SK-N-SH (cell line): ENCODE measurements around the gene RMC1. TPM values are rescaled to one million over a fixed set of nuclear protein-coding genes. Genes with fewer than 3 reads are reported as not detected.

Experiments
- CTCF ChIA-PET: fragments of 300-600, 350-600 bp; formaldehyde crosslinking; extraction: SDS; loops from one replicate; lab custom pipeline; 2021; lab: Yijun Ruan, JAX
- POLR2A ChIA-PET: fragments of 350-600 bp; sonication (Branson Sonifier 250); formaldehyde crosslinking; extraction: SDS; loops from one replicate; lab custom pipeline; 2020; ENCODE audit warnings: antibody characterized with exemption, inconsistent platforms; lab: Yijun Ruan, JAX
- DNase-seq: peaks from one replicate; pipeline ENCODE4 v3.0.0; 2012
- H2AFZ ChIP-seq: fragments of 200-600 bp; sonication (generic); 2 replicates; pipeline ENCODE4 v1.8.1; 2016; ENCODE audit warnings: antibody characterized with exemption, mild to moderate bottlenecking, low read depth
- H3F3A ChIP-seq: fragments of 200-600 bp; sonication (generic); replicated peaks from 2 replicates; pipeline ENCODE3; 2016; ENCODE audit warnings: antibody characterized with exemption, mild to moderate bottlenecking; ENCODE audit not compliant: insufficient read depth
- H3K27ac ChIP-seq, 2 experiments: fragments of 200-500 bp in 1 of 2; fragments of 200-600 bp in 1 of 2; sonication (Bioruptor generic) in 1 of 2; sonication (generic), shearing (Covaris generic) in 1 of 2; 2 replicates each; pipeline versions ENCODE4 v1.5.1 to v1.6.1; 2014 to 2016; ENCODE audit warnings: low read depth in 2 of 2, inconsistent platforms in 1 of 2, low read length in 1 of 2, mild to moderate bottlenecking in 1 of 2, mixed read lengths in 1 of 2
- H3K27me3 ChIP-seq: fragments of 200-600 bp; sonication (generic), shearing (Covaris generic); 2 replicates; pipeline ENCODE4 v1.6.1; 2016; ENCODE audit warnings: mixed run types; ENCODE audit not compliant: insufficient read depth
- H3K36me3 ChIP-seq, 2 experiments: fragments of 200-500 bp in 1 of 2; fragments of 200-600 bp in 1 of 2; sonication (Bioruptor generic) in 1 of 2; sonication (generic) in 1 of 2; replicated peaks in 1 of 2; 2 replicates each; pipeline versions ENCODE3 to v1.5.1; 2014 to 2016; ENCODE audit warnings: low read length in 1 of 2, mild to moderate bottlenecking in 1 of 2; ENCODE audit not compliant: insufficient read depth in 2 of 2, control insufficient read depth in 1 of 2
- H3K4me1 ChIP-seq, 2 experiments: fragments of 200-500 bp in 1 of 2; fragments of 200-600 bp in 1 of 2; sonication (Bioruptor generic) in 1 of 2; sonication (generic), shearing (Covaris generic) in 1 of 2; 2 replicates each; pipeline versions ENCODE4 v1.5.1 to v1.6.1; 2014 to 2016; ENCODE audit warnings: low read depth in 1 of 2, low read length in 1 of 2, mixed run types in 1 of 2; ENCODE audit not compliant: insufficient read depth in 2 of 2, control insufficient read depth in 1 of 2
- H3K4me2 ChIP-seq: fragments of 200-600 bp; sonication (generic), shearing (Covaris generic); 2 replicates; pipeline ENCODE4 v1.6.1; 2017; ENCODE audit warnings: mixed run types
- H3K4me3 ChIP-seq, 2 experiments: fragments of 200-500 bp in 1 of 2; fragments of 200-600 bp in 1 of 2; sonication (Bioruptor generic) in 1 of 2; sonication (generic), shearing (Covaris generic) in 1 of 2; 2 replicates each; pipeline versions ENCODE4 v1.5.1 to v1.8.1; 2014 to 2016; ENCODE audit warnings: low read depth in 2 of 2, inconsistent platforms in 1 of 2, low read length in 1 of 2, mild to moderate bottlenecking in 1 of 2, mixed read lengths in 1 of 2, moderate library complexity in 1 of 2
- H3K79me2 ChIP-seq: fragments of 200-600 bp; sonication (generic); 2 replicates; pipeline ENCODE4 v1.8.1; 2017; ENCODE audit warnings: mild to moderate bottlenecking; ENCODE audit not compliant: insufficient read depth
- H3K9ac ChIP-seq: fragments of 200-600 bp; sonication (generic); 2 replicates; pipeline ENCODE4 v1.6.1; 2017; ENCODE audit warnings: mixed run types
- H3K9me2 ChIP-seq: fragments of 200-600 bp; sonication (generic); 2 replicates; pipeline ENCODE4 v1.6.1; 2017; ENCODE audit warnings: mixed run types
- H3K9me3 ChIP-seq: fragments of 200-600 bp; sonication (generic); 2 replicates; pipeline ENCODE4 v1.6.1; 2017; ENCODE audit warnings: mixed run types, mild to moderate bottlenecking, moderate library complexity
- H4K20me1 ChIP-seq: fragments of 200-600 bp; sonication (generic); 2 replicates; pipeline ENCODE4 v1.6.1; 2017; ENCODE audit warnings: mild to moderate bottlenecking, mixed run types; ENCODE audit not compliant: insufficient read depth
- EP300 ChIP-seq, 2 experiments: IDR thresholded peaks; 2 replicates each; pipeline versions ENCODE4 v1.4.0 to v1.6.1; 2012; ENCODE audit warnings: borderline replicate concordance in 1 of 2, low read depth in 1 of 2, low read length in 1 of 2
- JUND ChIP-seq: IDR thresholded peaks from 2 replicates; pipeline ENCODE4 v1.4.0; 2012
- MXI1 ChIP-seq: IDR thresholded peaks from 2 replicates; pipeline ENCODE4 v1.6.1; 2012; ENCODE audit warnings: mild to moderate bottlenecking, low read depth, low read length, improper control_type of control experiment
- NFIC ChIP-seq: IDR thresholded peaks from 2 replicates; pipeline ENCODE4 v1.4.0; 2012; ENCODE audit warnings: borderline replicate concordance
- RAD21 ChIP-seq: IDR thresholded peaks from 2 replicates; pipeline ENCODE4 v1.6.1; 2012; ENCODE audit warnings: mild to moderate bottlenecking, low read length
- RCOR1 ChIP-seq: fragments of 150-350 bp; IDR thresholded peaks from 2 replicates; pipeline ENCODE4 v1.6.1; 2017; ENCODE audit warnings: antibody characterized with exemption, low read length
- REST ChIP-seq: IDR thresholded peaks from 2 replicates; pipeline ENCODE4 v1.6.1; 2012; ENCODE audit warnings: mild to moderate bottlenecking, low read depth, low read length, moderate library complexity
- USF2 ChIP-seq: fragments of 150-350 bp; IDR thresholded peaks from 2 replicates; pipeline ENCODE4 v1.6.1; 2017; ENCODE audit warnings: antibody characterized with exemption, low read length, low read depth, borderline replicate concordance
- YY1 ChIP-seq: IDR thresholded peaks from 2 replicates; pipeline ENCODE4 v1.4.0; 2012; ENCODE audit warnings: low read depth, mild to moderate bottlenecking
- WGBS: methylation state at CpG from one replicate; pipeline ENCODE4 v1.1.6; 2017; ENCODE audit warnings: low lambda C conversion rate; 5-methylcytosine and 5-hydroxymethylcytosine counted together
- polyA plus RNA-seq, 3 experiments: library from polyadenylated mRNA; depleted of rRNA; stranded (reverse); fragments of >200 nt; gene quantifications; 2 replicates each; pipeline ENCODE4 v1.2.3, GENCODE V29; 2012

RMC1 gene
- polyA plus RNA-seq, 1 of the 3 experiments (the other 2 are of a cell fraction), result 26.4 TPM

- no peak for TF ChIP-seq RCOR1
- no peak for TF ChIP-seq YY1
- no peak for TF ChIP-seq JUND
- TF ChIP-seq USF2, result no peak
- CTCF ChIA-PET, result interaction anchor here (0.9 to 2.2 kb wide), 3 partner anchors 13 to 221 kb away, joined by 3 to 17 read pairs (median 4); partner anchors contain the start of gene RMC1
- H3K27me3 ChIP-seq, result no peaks in the 10 kb centered on the region
- H3K9me3 ChIP-seq, result no peaks in the 10 kb centered on the region
- H3K4me3 ChIP-seq, result no peak overlapping the region
- H2AFZ ChIP-seq, result no peak overlapping the region
- no peak overlapping the region; a peak in 1 of 4 replicates for H3K27ac ChIP-seq
- no peak overlapping the region for H3K9ac ChIP-seq
- DNase-seq, result no peak
- WGBS, result 86% methylated on average over 8 of the region's 8 CpGs
- no peaks in the 10 kb centered on the region for H4K20me1 ChIP-seq
- peaks cover 16 to 35% of the 10 kb centered on the region in 2 experiments for H3K36me3 ChIP-seq
- H3K79me2 ChIP-seq, result no peaks in the 10 kb centered on the region
- peaks cover 24% of the 10 kb centered on the region for H3F3A ChIP-seq
- no peak overlapping the region for H3K4me2 ChIP-seq
- no peaks in the 10 kb centered on the region for H3K9me2 ChIP-seq
- POLR2A ChIA-PET, result no interaction called here
- H3K4me1 ChIP-seq, result peaks cover 0 to 2% of the 10 kb centered on the region in 2 experiments; a peak in 1 of 4 replicates
Observed at GRCh38 chr18:23484561-23485182, 18.6 kb upstream of the RMC1 start.

- Histone ChIP-seq H3K9me2 (no peaks in the 10 kb centered on the region), H3K4me2 (no peak overlapping the region), H3K36me3 (peaks cover 10 to 28% of the 10 kb centered on the region in 2 experiments), H3K27ac (no peak overlapping the region), H3K27me3 (no peaks in the 10 kb centered on the region), H3K4me1 (peaks cover 0 to 2% of the 10 kb centered on the region in 2 experiments; a peak in 1 of 4 replicates), H3K4me3 (no peak overlapping the region), H3K9ac (no peak overlapping the region), H4K20me1 (no peaks in the 10 kb centered on the region), H3F3A (peaks cover 24% of the 10 kb centered on the region), H3K79me2 (no peaks in the 10 kb centered on the region), H3K9me3 (peaks cover 4% of the 10 kb centered on the region), H2AFZ (no peak overlapping the region)
- no peak for DNase-seq
- no peak for TF ChIP-seq NFIC
- TF ChIP-seq EP300 (IDR thresholded peaks at IDR 0.05; ENCODE audit: borderline replicate concordance in 1 of 2, low read depth in 1 of 2, low read length in 1 of 2), result no peak
- no peak for TF ChIP-seq RAD21
- no peak for TF ChIP-seq REST
- TF ChIP-seq MXI1, result no peak
- ChIA-PET CTCF (interaction anchor here (2.2 kb wide), 1 partner anchor 13 kb away, joined by 17 read pairs; no protein-coding TSS in a partner anchor), POLR2A (no interaction called here)
- WGBS, result 98% methylated on average over 7 of the region's 7 CpGs
Observed at GRCh38 chr18:23485386-23485785, 17.9 kb upstream of the RMC1 start.
